Lower leg skin (tissue), 3 donors: ENCODE measurements around the gene ZFYVE21.

Source experiments
- POLR2A ChIP-seq, 2 donors: fragments of 450-650 bp; IDR thresholded peaks; one replicate each; pipeline ENCODE4 v1.6.1; 2016 to 2017; ENCODE audit warnings: antibody characterized with exemption in 2 of 2, mild to moderate bottlenecking in 1 of 2, moderate library complexity in 1 of 2
- TF ChIP-seq, protein P1 (sequence below), 3 donors: fragments of 450-650 bp; IDR thresholded peaks; one replicate each; pipeline ENCODE4 v1.5.1; 2016; ENCODE audit warnings: antibody characterized with exemption in 3 of 3, mild to moderate bottlenecking in 3 of 3, moderate library complexity in 2 of 3

DNA sequence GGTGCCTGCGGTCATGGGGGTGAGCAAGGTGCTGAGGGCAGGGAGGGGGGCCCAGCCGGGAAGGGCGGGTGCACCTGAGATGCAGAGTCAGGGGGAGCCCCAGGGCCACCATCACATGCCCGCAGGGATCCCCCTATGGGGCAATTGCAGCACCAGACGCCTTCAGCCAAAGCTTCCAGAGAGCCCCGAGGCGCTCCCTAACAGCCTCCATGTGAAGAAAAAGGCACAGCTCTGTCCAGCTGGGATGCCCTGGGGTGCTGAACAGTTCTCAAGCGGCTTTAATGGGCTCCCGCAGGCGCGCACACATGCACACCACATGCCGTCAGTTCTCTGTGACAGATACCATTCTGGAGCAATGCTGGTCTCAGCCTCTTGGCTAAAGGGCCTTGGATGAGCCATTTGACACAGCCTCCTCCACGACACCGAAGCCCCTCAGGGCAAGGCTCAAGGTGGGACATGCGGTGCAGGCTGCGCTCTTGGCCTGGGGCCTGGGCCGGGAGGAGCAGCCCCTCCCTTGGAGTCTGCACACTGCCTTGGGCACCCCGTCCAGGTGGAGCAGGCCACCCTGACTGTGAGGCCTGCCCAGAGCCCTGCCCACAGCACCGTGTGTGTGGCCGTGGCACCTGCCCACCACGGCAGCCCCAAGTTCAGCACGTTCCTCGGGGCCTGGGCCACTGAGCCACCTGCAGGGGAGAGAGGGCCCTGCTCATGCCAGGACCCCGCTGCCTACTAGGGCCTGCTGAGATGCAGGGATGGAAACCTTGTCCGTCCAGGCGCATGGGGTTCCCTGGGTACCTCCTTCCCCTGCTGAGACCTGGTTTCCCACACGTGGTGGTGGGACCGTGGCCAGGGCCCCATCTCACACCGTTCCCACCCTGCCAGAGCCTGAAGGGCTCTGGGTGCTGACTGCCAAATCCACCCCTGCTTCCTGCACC, 8.0 kb upstream of the ZFYVE21 start:
- TF ChIP-seq, protein P1, sequence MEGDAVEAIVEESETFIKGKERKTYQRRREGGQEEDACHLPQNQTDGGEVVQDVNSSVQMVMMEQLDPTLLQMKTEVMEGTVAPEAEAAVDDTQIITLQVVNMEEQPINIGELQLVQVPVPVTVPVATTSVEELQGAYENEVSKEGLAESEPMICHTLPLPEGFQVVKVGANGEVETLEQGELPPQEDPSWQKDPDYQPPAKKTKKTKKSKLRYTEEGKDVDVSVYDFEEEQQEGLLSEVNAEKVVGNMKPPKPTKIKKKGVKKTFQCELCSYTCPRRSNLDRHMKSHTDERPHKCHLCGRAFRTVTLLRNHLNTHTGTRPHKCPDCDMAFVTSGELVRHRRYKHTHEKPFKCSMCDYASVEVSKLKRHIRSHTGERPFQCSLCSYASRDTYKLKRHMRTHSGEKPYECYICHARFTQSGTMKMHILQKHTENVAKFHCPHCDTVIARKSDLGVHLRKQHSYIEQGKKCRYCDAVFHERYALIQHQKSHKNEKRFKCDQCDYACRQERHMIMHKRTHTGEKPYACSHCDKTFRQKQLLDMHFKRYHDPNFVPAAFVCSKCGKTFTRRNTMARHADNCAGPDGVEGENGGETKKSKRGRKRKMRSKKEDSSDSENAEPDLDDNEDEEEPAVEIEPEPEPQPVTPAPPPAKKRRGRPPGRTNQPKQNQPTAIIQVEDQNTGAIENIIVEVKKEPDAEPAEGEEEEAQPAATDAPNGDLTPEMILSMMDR (IDR thresholded peaks at IDR 0.05): no peak
- TF ChIP-seq POLR2A (IDR thresholded peaks at IDR 0.05): no peak
